SIG-M5 treated with dmso at 0.1 percent for 504 hours (cell line): Measurements from ENCODE around the gene HPCAL1.

ENCODE experiments used
- DNase-seq: peaks from one replicate; lab custom pipeline; 2025; ENCODE audit not compliant: unreplicated experiment; lab: John Stamatoyannopoulos, UW

HPCAL1 gene

GRCh38 chr2:10366601-10367270 lies 64.0 kb downstream of the HPCAL1 start:
- no peak for DNase-seq

GRCh38 chr2:10367472-10368439 lies 65.1 kb downstream of the HPCAL1 start:
- no peak for DNase-seq

GRCh38 chr2:10368491-10369231 lies 66.0 kb downstream of the HPCAL1 start:
- DNase-seq, result no peak

GRCh38 chr2:10369269-10370255 lies 66.9 kb downstream of the HPCAL1 start:
- DNase-seq, result no peak

GRCh38 chr2:10370390-10370789 lies 67.7 kb downstream of the HPCAL1 start:
- DNase-seq, result no peak

GRCh38 chr2:10370895-10371294 lies 68.2 kb downstream of the HPCAL1 start:
- DNase-seq, result no peak

GRCh38 chr2:10371441-10372196 lies 68.9 kb downstream of the HPCAL1 start:
- DNase-seq, result no peak

GRCh38 chr2:10372203-10372861 lies 69.6 kb downstream of the HPCAL1 start:
- no peak for DNase-seq

- no peak for DNase-seq
These were observed 70.1 kb downstream of the HPCAL1 start for GRCh38 chr2:10372862-10373240.

GRCh38 chr2:10373931-10374330 lies 71.2 kb downstream of the HPCAL1 start:
- DNase-seq, result no peak

GRCh38 chr2:10374362-10374943 lies 71.7 kb downstream of the HPCAL1 start:
- DNase-seq, result no peak

GRCh38 chr2:10375570-10376281 lies 73.0 kb downstream of the HPCAL1 start:
- DNase-seq, result no peak

- no peak for DNase-seq
These were observed 74.5 kb downstream of the HPCAL1 start for GRCh38 chr2:10377052-10377746.

- no peak for DNase-seq
These were observed 75.0 kb downstream of the HPCAL1 start for GRCh38 chr2:10377747-10378085.

GRCh38 chr2:10378189-10378588 lies 75.5 kb downstream of the HPCAL1 start:
- peak; percentile 23 for DNase-seq

- DNase-seq, result peak; percentile 40
These were observed 77.6 kb downstream of the HPCAL1 start for GRCh38 chr2:10380048-10380926.

GRCh38 chr2:10381997-10382353 lies 79.3 kb downstream of the HPCAL1 start:
- DNase-seq, result no peak
